Panc1 (cell line): ENCODE data around the gene TMEM37. TPM values are rescaled to one million over a fixed set of nuclear protein-coding genes. Genes with fewer than 3 reads are reported as not detected.

Source experiments
- ATAC-seq: fragments of 200-7000 bp; cut with Tn5 transposase; 2 replicates; pipeline ENCODE4 v1.9.1; 2020; ENCODE audit warnings: mild to moderate bottlenecking, moderate library complexity
- BruUV-seq: library from RNA; stranded (reverse); fragments of 400-500 nt; replicated peaks from 2 replicates; lab custom pipeline; 2021; lab: Mats Ljungman, UMichigan
- CTCF ChIA-PET: fragments of 300-600 bp; sonication (Branson Sonifier 250); formaldehyde crosslinking; loops from one replicate; lab custom pipeline; 2022; ENCODE audit warnings: antibody characterized with exemption; lab: Charles Lee
- POLR2A ChIA-PET: fragments of 300-600 bp; sonication (Branson Sonifier 250); formaldehyde crosslinking; loops from one replicate; lab custom pipeline; 2022; ENCODE audit warnings: antibody characterized with exemption; lab: Charles Lee
- DNase-seq: peaks from one replicate; pipeline ENCODE4 v3.0.0-alpha.2; 2010; ENCODE audit warnings: low read depth, low spot score
- H3K27ac ChIP-seq: 2 replicates; pipeline ENCODE4 v1.5.1; 2011; ENCODE audit warnings: mild to moderate bottlenecking, low read length, inconsistent platforms
- H3K27me3 ChIP-seq: fragments of 200-500 bp; sonication (Bioruptor generic); 2 replicates; pipeline ENCODE4 v1.6.0; 2014; ENCODE audit warnings: low read length, inconsistent platforms; ENCODE audit not compliant: control insufficient read depth, insufficient read depth
- H3K36me3 ChIP-seq: fragments of 200-500 bp; sonication (Bioruptor generic); 2 replicates; pipeline ENCODE4 v1.5.1; 2014; ENCODE audit warnings: inconsistent platforms, mild to moderate bottlenecking, low read length, moderate library complexity; ENCODE audit not compliant: control insufficient read depth, insufficient read depth
- H3K4me1 ChIP-seq: 2 replicates; pipeline ENCODE4 v1.5.1; 2011; ENCODE audit warnings: inconsistent platforms, mild to moderate bottlenecking, low read length, moderate library complexity; ENCODE audit not compliant: control insufficient read depth, insufficient read depth
- H3K4me3 ChIP-seq, 2 experiments: 2 replicates each; pipeline ENCODE4 v1.5.1; 2011 to 2012; ENCODE audit warnings: low read depth in 2 of 2, low read length in 2 of 2, mild to moderate bottlenecking in 2 of 2, inconsistent platforms in 1 of 2, moderate library complexity in 1 of 2
- H3K9me3 ChIP-seq: fragments of 200-500 bp; sonication (Bioruptor generic); 2 replicates; pipeline ENCODE4 v1.5.1; 2014; ENCODE audit warnings: low read depth, mild to moderate bottlenecking, inconsistent platforms, low read length, moderate library complexity; ENCODE audit not compliant: control insufficient read depth, insufficient read depth
- CTCF ChIP-seq: fragments of 450-650 bp; IDR thresholded peaks from 2 replicates; pipeline ENCODE4 v1.5.1; 2017; ENCODE audit warnings: mild to moderate bottlenecking
- POLR2AphosphoS5 ChIP-seq: IDR thresholded peaks from 2 replicates; pipeline ENCODE4 v1.6.1; 2012; ENCODE audit warnings: mild to moderate bottlenecking, low read depth, low read length, moderate library complexity
- SIN3A ChIP-seq: IDR thresholded peaks from 2 replicates; pipeline ENCODE4 v1.6.1; 2012; ENCODE audit warnings: low read depth, mild to moderate bottlenecking, low read length, moderate library complexity, borderline replicate concordance; ENCODE audit not compliant: insufficient read depth
- TCF7L2 ChIP-seq: IDR thresholded peaks from 2 replicates; pipeline ENCODE4 v1.6.1; 2011; ENCODE audit warnings: mild to moderate bottlenecking, low read depth, low read length, inconsistent platforms
- in situ Hi-C: cut with HindIII; loops from 2 replicates; pipeline ENCODE4 v1.10.0; 2016; ENCODE audit warnings: low sequenced_read_pairs, low pct_unique_long_range_greater_than_20kb
- intact Hi-C: fragments of 100-400 bp; cut with micrococcal nuclease; formaldehyde crosslinking; loops from one replicate; pipeline ENCODE4 v1.10.0; 2022; ENCODE audit not compliant: unreplicated experiment
- total RNA-seq: library from RNA; stranded (reverse); gene quantifications from one replicate; pipeline ENCODE4 v1.2.1, GENCODE V29; 2021; ENCODE audit not compliant: unreplicated experiment
- TF ChIP-seq, protein P1 (sequence below), 2 experiments: IDR thresholded peaks; 2 replicates each; pipeline ENCODE4 v1.6.1; 2011 to 2012; ENCODE audit warnings: low read depth in 2 of 2, control low read depth in 1 of 2, low read length in 1 of 2, mild to moderate bottlenecking in 1 of 2, moderate library complexity in 1 of 2; ENCODE audit not compliant: insufficient read depth in 1 of 2

TMEM37 gene
- total RNA-seq, 1 experiment from 2014 or later, result 0.28 TPM

GRCh38 chr2:119460076-119460475 lies 28.4 kb downstream of the TMEM37 start:
- H3K9me3 ChIP-seq, result no peaks in the 10 kb centered on the region
- no peak overlapping the region for H3K4me3 ChIP-seq
- in situ Hi-C loops, result no loop called here
- ATAC-seq (no peak), DNase-seq (no peak)
- TF ChIP-seq POLR2AphosphoS5 (no peak), TCF7L2 (no peak), SIN3A (no peak), CTCF (no peak)
- TF ChIP-seq, protein P1, sequence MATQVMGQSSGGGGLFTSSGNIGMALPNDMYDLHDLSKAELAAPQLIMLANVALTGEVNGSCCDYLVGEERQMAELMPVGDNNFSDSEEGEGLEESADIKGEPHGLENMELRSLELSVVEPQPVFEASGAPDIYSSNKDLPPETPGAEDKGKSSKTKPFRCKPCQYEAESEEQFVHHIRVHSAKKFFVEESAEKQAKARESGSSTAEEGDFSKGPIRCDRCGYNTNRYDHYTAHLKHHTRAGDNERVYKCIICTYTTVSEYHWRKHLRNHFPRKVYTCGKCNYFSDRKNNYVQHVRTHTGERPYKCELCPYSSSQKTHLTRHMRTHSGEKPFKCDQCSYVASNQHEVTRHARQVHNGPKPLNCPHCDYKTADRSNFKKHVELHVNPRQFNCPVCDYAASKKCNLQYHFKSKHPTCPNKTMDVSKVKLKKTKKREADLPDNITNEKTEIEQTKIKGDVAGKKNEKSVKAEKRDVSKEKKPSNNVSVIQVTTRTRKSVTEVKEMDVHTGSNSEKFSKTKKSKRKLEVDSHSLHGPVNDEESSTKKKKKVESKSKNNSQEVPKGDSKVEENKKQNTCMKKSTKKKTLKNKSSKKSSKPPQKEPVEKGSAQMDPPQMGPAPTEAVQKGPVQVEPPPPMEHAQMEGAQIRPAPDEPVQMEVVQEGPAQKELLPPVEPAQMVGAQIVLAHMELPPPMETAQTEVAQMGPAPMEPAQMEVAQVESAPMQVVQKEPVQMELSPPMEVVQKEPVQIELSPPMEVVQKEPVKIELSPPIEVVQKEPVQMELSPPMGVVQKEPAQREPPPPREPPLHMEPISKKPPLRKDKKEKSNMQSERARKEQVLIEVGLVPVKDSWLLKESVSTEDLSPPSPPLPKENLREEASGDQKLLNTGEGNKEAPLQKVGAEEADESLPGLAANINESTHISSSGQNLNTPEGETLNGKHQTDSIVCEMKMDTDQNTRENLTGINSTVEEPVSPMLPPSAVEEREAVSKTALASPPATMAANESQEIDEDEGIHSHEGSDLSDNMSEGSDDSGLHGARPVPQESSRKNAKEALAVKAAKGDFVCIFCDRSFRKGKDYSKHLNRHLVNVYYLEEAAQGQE (IDR thresholded peaks at IDR 0.05; ENCODE audit: insufficient read depth in 1 of 2, low read depth in 2 of 2, low read length in 1 of 2), result no peak
- POLR2A ChIA-PET, result no interaction called here
- intact Hi-C loops, result no loop called here
- no peak overlapping the region for H3K27ac ChIP-seq
- no peaks in the 10 kb centered on the region for H3K4me1 ChIP-seq
- no peaks in the 10 kb centered on the region for H3K27me3 ChIP-seq
- H3K36me3 ChIP-seq, result no peaks in the 10 kb centered on the region
- BruUV-seq, result no TSS peak
- CTCF ChIA-PET, result no interaction called here

DNA sequence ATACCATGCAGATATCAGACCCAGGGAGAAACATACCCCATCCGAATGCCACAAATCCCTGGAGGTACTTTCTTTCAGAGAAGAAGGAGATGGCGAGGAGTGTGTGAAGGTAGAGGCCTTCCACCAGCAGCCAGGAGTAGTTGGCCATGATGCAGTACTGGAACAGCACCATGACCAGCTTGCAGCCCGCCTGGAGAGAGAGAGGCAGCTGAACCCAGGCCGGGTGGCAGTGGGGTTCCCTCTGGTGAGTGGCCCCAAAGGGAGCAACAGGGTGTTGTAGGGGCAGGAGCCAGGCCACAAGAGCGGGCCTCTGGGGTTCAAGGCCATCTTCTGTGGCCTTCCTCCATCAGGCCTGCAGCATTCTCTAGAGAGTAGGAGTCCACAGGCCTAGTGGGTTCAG lies 30.2 kb downstream of the TMEM37 start:
- H3K9me3 ChIP-seq, result no peaks in the 10 kb centered on the region
- H3K27me3 ChIP-seq, result no peaks in the 10 kb centered on the region
- no peaks in the 10 kb centered on the region for H3K36me3 ChIP-seq
- no peak overlapping the region for H3K27ac ChIP-seq
- intact Hi-C loops (no loop called here), in situ Hi-C loops (no loop called here)
- no TSS peak for BruUV-seq
- CTCF ChIA-PET, result interaction anchor here (0.7 kb wide), 1 partner anchor 339 kb away, joined by 7 read pairs; no protein-coding TSS in a partner anchor
- TF ChIP-seq, protein P1 (IDR thresholded peaks at IDR 0.05; ENCODE audit: insufficient read depth in 1 of 2, low read depth in 2 of 2, low read length in 1 of 2), result no peak
- no peak for TF ChIP-seq SIN3A
- POLR2A ChIA-PET, result no interaction called here
- no peak overlapping the region for H3K4me3 ChIP-seq
- ATAC-seq (no peak), DNase-seq (no peak)
- H3K4me1 ChIP-seq, result no peaks in the 10 kb centered on the region
